ENCODE results near the gene RGL1.

RGL1 gene

DNA sequence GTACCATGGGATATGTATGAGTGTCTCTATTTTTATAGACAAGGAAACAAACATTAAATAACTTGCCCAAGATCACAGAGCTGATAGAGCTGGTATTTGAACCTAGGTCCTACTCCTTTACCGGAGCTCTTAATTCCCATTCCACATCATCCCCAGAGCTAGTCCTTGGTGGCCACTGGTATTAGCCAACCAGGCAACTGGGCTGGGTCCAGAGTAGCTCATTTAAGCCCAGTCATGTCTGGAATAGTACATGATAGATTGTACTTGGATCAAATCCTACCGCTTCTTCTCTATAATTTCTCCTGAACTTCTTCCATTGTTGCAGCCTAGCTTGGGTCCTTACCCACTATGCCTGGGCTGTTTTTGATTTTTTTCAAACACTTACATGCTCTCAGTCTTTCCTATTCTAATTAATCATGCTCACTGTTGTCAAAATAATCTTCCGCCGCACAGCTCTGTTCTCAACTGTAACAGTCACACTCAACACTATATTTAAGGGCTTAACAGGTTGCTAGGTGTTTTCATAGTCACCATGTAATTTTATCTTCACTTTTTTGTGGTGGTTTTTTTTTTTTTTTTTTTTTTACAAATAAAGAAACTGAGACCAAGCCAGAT lies 152.4 kb downstream of the RGL1 start:
- no peak for TF ChIP-seq CTCF (conservative IDR thresholded peaks at IDR 0.05; ENCODE audit: low read length)
- H3K4me3 ChIP-seq (ENCODE audit: low read length), result no peak overlapping the region
- DNase-seq (ENCODE audit: low read depth), result no peak

DNA sequence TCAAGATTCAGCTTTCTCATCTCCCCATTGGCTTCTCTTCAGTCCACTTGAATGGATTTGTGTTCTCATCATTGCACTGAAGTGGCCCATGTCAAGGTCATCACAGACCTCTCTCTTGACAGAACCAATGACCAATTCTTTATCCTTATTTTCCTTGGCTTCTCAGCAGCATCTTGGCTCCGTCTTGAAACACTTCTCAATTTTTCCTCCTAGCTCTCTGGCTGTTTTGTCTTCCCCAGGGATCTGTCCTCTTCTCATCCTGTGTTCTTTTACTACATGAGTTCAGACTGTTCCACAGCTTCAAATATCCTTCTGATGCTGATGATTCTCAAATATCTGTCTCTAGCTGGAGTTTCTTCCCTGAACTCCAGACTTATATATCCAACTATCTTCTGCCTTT lies 154.0 kb downstream of the RGL1 start:
- no peak for DNase-seq (ENCODE audit: low read depth)
- no peak for TF ChIP-seq CTCF (conservative IDR thresholded peaks at IDR 0.05; ENCODE audit: low read length)
- H3K4me3 ChIP-seq (ENCODE audit: low read length), result no peak overlapping the region

DNA sequence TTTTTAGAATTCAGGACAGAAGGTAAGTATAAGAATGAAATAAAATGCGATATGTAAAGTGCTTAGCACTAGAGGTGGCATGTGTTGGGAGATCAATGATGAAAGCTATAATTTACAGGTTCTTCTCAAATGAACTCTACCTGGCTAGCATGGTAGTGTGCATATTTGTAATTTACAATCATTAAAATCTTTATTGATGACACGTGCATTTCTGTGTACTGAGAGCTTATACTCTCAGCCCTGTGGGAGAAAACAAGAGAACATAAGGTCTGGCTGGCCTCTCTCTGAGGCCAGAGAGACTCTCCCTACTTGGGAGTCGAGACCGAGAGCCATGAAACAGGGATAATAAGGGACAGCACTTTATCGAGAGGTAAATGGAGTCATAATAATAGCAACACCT lies 156.2 kb downstream of the RGL1 start:
- no peak for DNase-seq (ENCODE audit: low read depth)
- H3K4me3 ChIP-seq (ENCODE audit: low read length), result no peak overlapping the region
- no peak for TF ChIP-seq CTCF (conservative IDR thresholded peaks at IDR 0.05; ENCODE audit: low read length)

GRCh38 chr1:183962903-183963302 lies 158.0 kb downstream of the RGL1 start:
- no peak overlapping the region for H3K4me3 ChIP-seq (ENCODE audit: low read length)
- TF ChIP-seq CTCF (conservative IDR thresholded peaks at IDR 0.05; ENCODE audit: low read length), result no peak

GRCh38 chr1:183965726-183966125 lies 160.8 kb downstream of the RGL1 start:
- TF ChIP-seq CTCF (conservative IDR thresholded peaks at IDR 0.05; ENCODE audit: low read length), result no peak
- H3K4me3 ChIP-seq (ENCODE audit: low read length), result no peak overlapping the region
- DNase-seq (ENCODE audit: low read depth), result no peak

More at GRCh38 chr1:183962903-183963302, 158.0 kb downstream of the RGL1 start:
- DNase-seq (ENCODE audit: low read depth), result no peak

DNA sequence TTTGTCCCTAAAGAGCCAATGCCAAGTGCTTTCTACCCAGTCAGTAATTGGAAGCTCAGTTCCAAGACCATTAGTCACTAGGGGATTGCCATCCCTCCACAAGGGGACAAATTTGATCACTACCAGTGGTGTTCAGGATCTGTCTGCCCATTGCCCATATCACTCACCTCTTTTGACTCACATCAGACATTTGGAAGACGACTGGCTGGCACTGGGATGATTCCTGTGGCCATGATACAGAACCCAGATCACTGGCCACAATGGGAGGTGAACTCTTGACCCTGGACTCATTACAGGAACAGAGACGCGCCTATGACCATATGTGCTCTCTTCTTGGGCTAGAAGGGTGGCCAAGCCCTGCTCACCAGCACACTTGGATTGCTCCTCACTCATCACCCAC lies 161.6 kb downstream of the RGL1 start:
- no peak for TF ChIP-seq CTCF (conservative IDR thresholded peaks at IDR 0.05; ENCODE audit: low read length)
- no peak overlapping the region for H3K4me3 ChIP-seq (ENCODE audit: low read length)
- DNase-seq (ENCODE audit: low read depth), result no peak

DNA sequence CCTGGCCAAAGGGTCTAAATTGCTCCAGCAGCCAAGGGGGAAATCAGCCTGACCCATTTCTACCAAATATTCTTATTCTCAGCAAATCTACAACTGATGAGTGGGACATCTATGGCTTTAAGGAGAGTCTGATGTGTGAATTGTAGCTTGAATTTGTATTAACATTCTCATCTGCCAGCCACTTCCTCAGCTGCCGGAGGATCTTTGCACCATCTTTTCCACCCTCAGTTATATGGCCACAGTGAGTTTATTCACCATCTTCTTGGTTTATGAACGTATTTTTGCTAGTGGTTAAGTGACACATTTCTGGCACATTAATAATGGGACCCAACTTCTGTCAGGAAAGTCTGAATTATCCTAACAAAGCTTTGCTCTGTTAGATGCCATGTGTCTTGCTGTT lies 163.0 kb downstream of the RGL1 start:
- H3K4me3 ChIP-seq (ENCODE audit: low read length), result no peak overlapping the region
- DNase-seq (ENCODE audit: low read depth), result no peak
- TF ChIP-seq CTCF (conservative IDR thresholded peaks at IDR 0.05; ENCODE audit: low read length), result no peak

Measured in AG10803 (cell line).